ENCODE results near the gene SURF6.
"Not testable (repeated sequence)": the region's sequence is repeated elsewhere in the genome, so short reads cannot be mapped to it uniquely, and the experiment has no call there.

The SURF6 gene

DNA sequence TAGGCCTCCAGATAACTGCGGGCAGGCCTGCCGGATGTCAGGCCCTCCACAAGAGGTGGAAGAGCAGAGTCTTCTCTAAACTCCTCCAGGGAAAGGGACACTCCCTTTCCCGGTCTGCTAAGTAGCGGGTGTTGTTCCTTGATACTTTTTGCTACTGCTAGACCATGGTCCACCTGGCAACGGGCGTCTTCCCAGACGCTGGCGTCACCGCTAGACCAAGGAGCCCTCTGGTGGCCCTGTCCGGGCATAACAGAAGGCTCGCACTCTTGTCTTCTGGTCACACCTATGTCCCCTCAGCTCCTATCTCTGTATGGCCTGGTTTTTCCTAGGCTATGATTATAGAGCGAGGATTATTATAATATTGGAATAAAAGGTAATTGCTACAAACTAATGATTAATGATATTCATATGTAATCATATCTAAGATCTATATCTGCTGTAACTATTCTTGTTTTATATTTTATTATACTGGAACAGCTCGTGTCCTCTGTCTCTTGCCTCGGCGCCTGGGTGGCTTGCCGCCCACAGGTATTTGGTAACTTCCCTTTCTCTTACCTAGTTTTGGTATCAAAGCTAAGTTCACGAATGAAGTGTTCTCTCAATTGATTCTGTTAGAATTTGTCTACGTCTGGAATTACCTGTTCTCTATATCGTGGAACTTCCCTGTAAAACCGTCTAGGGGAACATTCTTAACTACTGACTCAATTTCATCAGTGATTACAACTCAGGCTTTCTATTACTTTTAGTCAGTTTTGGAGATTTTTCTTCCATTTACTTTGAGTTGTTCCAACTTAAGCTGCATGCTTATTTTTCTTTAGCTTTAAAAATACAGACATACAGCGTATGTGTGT, 6.5 kb downstream of the SURF6 start:
- in situ Hi-C loops (cut with MboI; ENCODE audit: low sequenced_read_pairs) = not testable (repeated sequence)

DNA sequence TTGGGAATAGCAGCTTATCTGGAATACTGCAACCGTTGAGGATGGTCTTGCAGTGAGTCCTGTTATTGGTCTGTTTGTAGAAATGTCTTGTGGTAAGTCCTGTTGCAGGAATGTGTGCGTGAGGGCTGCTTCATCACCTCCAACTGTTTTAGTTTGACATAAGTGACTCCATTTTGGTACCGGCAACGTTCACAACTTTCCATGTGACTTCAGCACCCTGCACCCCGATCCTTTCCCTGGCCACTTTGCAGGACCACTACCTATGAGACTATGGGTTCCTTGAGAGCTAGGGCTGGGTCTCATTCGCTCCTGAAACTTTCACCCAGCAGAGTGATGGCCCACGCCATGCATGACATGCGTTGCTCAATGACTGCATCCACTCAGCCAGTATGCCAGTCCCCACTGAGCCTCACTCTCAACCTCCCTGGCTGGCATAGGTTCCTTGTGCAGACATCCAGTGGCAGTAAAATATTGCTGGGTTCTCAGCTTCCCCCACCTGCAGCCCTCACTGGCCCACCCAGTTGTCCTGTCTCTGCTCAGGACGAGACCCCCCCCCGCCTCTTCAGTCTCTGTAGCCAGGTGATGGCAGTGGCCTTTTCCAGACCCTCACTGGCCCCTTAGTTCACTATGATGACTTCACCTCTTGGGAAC, 8.0 kb downstream of the SURF6 start:
- in situ Hi-C loops (cut with MboI; ENCODE audit: low sequenced_read_pairs) = no loop called here

DNA sequence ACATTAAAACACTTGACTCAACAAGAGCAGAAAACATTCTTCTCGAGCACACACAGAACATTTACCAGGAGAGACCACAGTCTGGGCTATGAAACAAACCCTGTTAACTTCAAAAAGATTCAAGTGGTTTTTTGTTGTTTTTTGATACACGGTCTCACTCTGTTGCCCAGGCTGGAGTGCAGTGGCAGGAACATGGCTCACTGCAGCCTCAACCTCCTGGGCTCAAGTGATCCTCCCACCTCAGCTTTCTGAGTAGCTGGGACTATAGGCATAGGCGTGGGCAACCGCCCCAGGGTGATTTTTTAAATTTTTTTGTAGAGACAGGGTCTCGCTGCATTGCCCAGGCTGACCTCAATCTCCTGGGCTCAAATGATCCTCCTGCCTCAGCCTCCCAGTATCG, 9.0 kb downstream of the SURF6 start:
- in situ Hi-C loops (cut with MboI; ENCODE audit: low sequenced_read_pairs) = not testable (repeated sequence)

DNA sequence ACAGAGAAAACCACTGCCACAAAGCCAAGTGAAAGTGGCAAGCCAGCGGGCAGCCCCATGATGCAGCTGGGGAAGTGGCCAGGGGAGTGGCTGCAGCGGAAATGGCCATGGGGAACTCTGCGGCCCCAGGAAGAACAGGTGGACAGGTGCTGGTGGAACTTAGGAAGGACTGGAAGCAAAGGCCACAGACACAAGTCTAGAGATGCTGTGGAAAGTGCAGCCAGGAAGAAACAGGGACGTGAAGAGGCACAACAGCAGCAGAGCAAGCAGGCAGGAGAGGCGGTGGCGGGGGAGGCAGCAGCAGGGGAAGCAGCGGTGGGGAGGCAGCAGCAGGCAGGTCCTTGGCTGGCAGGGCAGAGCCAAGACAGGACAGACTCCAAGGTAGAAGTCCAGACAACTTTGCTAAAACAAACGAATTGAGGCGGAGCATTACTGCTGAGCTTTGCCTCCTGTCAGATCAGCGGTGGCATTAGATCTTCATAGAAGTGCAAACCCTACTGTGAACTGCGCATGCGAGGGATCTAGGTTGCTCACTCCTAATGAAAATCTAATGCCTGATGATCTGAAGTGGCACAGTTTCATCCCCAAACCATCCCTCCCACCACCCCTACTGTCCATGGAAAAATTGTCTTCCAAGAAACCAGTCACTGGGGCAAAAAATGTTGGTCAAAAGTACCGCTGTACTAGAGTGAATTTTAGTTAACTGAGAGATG, 11.8 kb downstream of the SURF6 start:
- in situ Hi-C loops (cut with MboI; ENCODE audit: low sequenced_read_pairs) = no loop called here

DNA sequence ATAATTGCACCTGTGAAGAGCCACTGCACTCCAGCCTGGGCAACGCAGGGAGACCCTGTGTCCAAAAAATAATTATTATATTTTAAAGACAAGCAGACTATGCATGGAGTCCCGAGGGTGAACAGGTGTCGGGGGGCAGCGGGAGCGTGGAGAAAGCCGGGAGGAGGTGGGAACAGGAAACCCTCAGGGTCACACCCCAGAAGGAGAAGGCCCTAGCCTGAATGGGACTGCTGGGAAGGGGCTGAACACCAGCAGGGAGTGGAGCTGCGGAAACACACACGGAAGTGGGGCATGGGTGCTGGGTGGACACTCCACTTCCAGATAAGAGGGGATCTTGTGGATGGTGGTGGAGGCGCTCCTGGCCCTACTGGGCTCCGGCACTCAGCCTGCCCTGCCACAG, 12.8 kb downstream of the SURF6 start:
- in situ Hi-C loops (cut with MboI; ENCODE audit: low sequenced_read_pairs) = no loop called here

DNA sequence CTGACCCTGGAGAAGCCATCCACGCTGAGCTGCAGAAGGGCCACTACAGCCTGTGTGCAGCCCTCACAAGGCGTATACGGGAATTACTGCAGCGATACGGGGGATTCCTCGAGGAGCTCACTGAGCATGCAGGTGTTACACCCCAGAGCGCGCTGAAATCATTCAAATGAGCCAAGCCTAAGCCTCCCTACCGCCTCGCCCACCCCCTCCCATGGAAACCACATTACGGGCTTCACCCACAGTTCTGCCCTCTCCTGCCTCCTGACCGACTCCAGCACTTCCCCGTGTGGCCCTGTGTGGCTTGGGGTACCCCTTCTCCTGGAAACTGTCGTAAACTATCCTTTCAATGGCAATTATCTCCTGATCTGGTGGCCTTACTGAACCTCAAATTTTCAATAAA, 13.3 kb downstream of the SURF6 start:
- in situ Hi-C loops (cut with MboI; ENCODE audit: low sequenced_read_pairs) = no loop called here

- in situ Hi-C loops (cut with MboI; ENCODE audit: low sequenced_read_pairs) = no loop called here
Measured at GRCh38 chr9:133321411-133321935, 14.5 kb downstream of the SURF6 start.

- in situ Hi-C loops (cut with MboI; ENCODE audit: low sequenced_read_pairs) = no loop called here
Measured at GRCh38 chr9:133320421-133320881, 15.5 kb downstream of the SURF6 start.

DNA sequence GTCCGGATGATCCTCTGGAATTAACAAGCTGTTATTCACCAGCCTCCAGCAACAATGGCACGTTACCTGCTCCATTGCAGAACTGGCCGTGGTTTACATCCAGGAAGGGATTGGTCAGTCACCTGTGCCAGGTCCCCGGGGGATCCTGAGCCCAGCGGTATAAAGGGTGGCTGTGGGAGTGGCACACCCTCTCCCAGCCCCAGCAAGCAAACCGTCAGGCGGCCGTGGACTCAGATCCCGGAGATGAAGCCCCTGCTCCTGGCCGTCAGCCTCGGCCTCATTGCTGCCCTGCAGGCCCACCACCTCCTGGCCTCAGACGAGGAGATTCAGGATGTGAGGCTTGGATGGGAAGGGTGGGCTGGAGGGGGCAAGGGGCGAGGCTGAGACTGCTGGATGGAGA, 18.4 kb downstream of the SURF6 start:
- in situ Hi-C loops (cut with MboI; ENCODE audit: low sequenced_read_pairs) = not testable (repeated sequence)

DNA sequence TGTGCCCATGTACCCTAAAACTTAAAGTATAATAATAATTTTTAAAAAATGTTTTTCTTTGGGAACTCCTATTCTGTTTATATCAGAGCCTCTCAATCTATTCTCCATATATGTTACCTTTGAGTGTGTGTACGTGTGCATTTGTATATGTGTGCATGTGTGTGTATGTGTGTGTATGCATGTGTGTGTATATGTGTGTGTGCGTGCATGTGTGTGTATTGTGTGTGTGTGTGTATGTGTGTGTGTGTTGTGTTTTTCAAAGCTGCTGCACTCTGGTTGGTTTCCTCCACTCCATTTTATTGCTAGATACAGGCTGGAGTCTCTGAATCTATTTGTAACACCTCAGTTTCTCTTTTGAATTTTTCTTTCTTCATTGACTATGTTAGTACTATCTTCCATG, 20.0 kb downstream of the SURF6 start:
- in situ Hi-C loops (cut with MboI; ENCODE audit: low sequenced_read_pairs) = no loop called here

DNA sequence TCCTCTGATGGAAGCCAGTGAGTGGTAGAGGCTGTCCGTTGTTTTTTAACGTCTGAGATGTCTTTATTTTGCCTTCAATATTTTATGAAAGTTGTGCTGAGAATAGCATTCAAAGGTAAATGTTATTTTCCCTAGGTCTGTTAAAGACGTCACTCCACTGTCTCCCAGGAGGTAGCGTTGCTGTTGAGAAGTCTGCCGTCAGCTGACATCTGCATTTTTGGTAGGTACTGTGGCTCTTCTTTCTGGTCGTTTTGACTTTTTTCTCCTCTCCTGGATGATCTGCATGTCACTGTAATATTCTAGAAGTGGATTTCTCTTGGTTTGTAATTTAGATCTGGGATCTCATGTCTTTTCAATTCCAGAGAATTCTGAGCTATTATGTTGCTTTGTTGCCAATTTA, 26.4 kb downstream of the SURF6 start:
- in situ Hi-C loops (cut with MboI; ENCODE audit: low sequenced_read_pairs) = no loop called here

DNA sequence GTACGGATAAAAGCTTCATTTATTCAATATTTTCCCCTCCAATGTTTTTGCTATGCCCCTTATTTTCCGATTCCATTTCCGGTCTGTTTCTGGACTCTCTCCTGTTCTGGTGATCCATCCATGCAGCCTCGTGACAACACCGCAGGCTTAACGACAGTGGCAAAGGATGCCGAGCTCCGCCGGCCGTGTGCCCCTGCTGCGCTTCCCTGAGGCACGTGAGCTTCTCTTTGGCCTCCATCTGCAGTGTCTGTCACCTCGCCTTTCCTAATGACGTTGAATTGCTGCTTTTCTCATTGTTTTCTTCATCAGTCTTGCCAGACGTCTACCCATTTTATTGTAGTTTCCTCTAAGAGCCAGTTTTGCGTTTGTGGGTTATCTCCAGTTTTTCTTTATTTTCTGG, 28.7 kb downstream of the SURF6 start:
- in situ Hi-C loops (cut with MboI; ENCODE audit: low sequenced_read_pairs) = no loop called here

DNA sequence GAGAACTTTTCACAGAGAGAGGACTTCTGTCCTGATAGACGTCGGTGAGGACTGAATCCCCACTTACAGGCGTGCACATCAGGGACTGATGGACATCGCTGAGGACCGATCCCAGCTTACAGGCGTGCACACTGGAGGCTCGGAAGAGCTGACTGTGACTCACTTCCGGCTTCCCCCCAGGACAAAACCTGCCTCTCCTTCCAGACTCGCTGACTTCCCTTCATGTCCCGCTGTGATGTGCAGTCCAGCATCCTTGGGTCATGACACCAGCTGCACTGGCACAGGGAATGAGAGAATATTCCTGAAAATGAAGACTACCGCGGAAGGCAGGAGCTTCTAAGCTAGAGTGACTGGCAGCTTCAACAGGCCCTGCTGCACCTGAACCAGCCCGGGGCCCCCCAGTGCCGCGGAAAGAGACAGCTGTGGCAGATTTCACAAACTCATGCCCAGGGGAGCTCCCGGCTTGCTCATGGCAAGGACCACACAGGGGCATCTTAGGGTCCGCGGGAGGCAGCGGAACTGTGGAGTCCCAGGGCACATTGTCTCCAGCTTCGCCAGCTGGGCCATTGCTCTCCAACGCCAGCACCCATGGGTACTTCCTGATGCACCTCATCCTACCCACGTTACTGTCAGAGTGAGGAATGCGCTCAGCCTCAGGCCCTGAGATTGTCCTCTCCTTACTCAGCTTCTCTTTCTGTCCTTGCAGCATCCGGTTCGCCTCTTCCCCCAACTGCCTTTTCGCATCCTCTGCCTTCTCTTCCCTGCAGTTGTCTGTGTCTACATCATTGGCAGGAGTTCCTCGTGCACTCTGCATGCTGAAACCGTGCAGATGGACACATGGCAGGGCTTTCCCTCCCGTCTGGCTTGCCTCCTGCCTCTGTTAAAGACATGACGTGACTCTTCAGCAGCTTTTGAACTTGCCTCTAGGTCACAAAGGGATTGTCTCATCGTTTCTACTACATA, 29.5 kb downstream of the SURF6 start:
- in situ Hi-C loops (cut with MboI; ENCODE audit: low sequenced_read_pairs) = no loop called here

DNA sequence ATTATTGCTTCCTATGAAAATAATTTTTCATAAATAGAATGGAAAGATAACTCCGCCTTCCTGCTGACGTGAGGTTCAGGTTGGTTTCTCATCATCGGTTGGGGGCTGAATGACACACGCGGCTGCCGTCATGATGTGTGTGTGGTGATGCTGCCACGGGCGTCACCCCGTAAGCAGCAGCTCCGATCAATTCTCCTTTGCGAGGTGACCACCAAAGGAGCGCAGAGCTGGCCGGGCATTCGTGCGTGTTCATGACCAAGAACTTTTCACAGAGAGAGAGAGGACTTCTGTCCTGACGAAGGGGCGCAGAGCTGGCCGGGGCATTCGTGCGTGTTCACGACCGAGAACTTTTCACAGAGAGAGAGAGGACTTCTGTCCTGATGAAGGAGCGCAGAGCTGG, 30.3 kb downstream of the SURF6 start:
- in situ Hi-C loops (cut with MboI; ENCODE audit: low sequenced_read_pairs) = no loop called here

- in situ Hi-C loops (cut with MboI; ENCODE audit: low sequenced_read_pairs) = no loop called here
Measured at GRCh38 chr9:133304477-133305377, 31.3 kb downstream of the SURF6 start.

DNA sequence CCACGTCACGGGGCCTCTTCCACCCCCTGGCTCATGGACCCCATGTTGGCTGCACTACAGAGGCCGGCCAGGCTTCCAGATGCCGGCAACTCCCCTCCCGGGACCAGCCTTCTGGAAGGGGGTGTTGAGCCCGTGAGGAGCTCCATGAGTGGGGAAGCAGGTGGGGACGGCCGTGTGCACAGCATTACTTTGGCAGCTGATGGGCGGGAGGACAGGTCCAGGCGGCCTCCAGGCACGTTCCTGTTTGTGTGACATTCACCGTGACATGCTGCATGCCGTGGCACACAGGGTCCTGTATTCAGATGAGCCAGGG, 31.9 kb downstream of the SURF6 start:
- in situ Hi-C loops (cut with MboI; ENCODE audit: low sequenced_read_pairs) = no loop called here

DNA sequence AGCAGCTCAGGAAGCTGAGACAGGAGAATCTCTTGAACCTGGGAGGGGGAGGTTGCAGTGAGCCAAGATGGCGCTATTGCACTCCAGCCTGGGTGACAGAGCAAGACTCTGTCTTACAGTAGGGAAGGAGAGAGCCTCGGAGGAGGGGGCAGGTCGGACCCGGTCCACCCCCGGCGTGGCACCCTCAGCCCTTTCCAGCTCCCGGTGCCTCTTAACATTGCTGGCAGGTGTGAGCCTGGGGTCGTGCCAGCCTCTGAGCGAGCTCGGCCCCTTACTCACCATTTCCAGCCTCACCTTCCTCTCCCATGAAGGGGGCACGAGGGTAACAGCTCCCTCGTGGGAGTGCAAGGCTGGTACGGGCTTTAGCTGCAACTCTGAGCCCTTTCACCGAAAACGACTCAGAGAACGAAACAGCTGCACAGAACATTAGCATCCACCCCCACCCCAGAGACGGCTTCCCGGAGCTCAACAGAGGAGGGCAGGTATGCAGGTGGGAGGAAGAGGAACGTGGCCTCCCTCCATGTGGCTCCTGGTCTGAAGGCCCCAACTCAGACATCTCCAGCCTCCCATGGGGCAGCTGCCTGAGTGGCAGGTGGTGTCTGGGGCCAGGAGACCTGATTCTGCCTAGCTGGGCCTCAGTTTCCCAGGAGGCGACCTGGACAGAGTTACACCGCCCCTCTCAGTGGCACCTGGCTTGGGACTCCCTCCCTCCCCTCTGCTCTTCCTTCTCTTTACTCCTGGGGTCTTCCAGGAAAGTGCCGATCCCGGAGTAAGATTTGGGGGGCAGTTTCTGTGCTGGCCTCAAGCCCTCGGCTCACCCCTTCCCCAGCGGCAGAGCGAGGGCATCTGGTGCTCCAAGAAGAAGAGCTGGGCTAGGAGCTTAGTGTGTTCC, 32.5 kb downstream of the SURF6 start:
- in situ Hi-C loops (cut with MboI; ENCODE audit: low sequenced_read_pairs) = no loop called here

Data from HL-60/S4 (cell line).